ENCODE measurements around the gene PTCD2.
"Not testable (repeated sequence)": the region's sequence is repeated elsewhere in the genome, so short reads cannot be mapped to it uniquely, and the experiment has no call there.

PTCD2 gene

DNA sequence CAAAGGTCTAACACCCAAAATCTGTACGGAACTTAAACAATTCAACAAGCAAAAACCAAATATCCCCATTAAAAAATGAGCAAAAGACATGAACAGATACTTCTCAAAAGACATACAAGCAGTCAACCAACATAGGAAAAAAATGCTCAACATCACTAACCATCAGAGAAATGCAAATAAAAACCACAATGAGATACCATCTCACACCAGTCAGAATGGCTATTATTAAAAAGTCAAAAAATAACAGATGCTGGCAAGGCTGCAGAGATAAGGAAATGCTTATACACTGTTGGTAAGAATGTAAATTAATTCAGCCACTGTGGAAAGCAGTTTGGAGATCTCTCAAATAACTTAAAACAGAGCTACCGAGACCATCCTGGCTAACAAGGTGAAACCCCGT is 22.0 kb upstream of the PTCD2 start:
- DNase-seq (ENCODE audit: low read depth in 2 of 2) = not testable (repeated sequence)

DNA sequence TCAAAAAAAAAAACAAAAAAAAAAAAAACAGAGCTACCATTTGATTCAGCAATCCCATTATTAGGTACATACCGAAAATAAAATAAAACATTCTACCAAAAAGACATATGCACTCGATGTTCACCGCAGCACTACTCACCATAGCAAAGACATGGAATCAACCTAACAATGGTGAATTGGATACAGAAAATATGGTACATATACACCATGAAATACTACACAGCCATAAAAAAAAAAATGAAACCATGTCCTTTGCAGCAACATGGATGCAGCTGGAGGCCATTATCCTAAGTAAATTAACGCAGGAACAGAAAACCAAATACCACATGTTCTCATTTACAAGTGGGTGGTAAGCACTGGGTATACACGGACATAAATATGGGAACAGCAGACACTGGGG is 21.5 kb upstream of the PTCD2 start:
- DNase-seq (ENCODE audit: low read depth in 2 of 2) = no peak

DNA sequence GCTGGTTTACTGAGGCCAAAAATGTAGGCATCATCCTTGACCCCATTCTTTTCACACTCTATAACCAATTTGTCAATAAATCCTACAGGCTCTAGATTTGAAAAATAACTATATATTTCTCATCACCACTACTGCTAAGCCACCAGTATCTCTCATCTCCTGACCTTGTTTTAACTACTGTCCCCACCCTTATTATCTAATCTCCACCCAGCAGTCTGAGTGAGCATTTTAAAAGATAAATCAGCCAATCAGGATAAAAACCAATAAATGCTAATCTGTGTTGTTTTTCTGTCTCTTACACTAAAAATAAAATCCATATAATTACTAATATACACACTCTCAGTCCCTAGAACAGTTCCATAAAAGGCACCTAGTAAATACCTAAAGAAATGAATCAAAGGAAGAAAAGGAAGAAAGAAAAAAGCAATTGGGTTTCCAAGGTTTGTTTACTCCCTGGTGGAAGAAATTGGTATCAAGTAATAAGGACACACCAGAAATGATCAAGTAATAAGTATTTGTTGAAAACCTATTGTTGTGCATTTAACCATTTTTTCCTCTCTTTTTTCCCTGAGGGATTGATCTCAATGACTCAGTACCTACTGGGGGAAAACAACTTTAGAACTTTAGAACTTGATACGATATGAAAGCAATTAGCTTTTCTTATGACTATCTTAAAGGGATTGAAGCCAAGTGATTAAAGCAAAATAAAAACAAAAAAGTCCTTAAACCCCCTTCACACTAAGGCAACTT is 19.4 kb upstream of the PTCD2 start:
- no peak for DNase-seq (ENCODE audit: low read depth in 2 of 2)

DNA sequence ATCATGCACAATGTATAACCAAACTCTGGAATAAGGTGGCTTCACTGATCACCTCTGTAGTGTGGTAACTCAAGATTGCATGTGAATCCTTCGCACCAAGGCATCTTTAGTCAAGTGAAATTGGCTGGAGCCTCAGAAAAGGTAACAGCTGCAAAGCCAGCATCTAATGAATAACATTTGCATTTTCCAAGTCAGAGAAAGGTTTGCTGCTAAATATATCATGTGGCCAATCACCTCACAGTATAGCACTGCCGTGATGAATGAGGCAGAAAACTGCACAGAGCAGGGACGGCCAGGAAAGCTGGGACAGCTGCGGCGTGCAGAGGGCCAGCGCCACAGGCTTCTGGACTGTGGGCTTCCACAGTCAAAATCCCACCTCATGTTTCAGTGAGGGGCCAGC is 18.6 kb upstream of the PTCD2 start:
- no peak for DNase-seq (ENCODE audit: low read depth in 2 of 2)

DNA sequence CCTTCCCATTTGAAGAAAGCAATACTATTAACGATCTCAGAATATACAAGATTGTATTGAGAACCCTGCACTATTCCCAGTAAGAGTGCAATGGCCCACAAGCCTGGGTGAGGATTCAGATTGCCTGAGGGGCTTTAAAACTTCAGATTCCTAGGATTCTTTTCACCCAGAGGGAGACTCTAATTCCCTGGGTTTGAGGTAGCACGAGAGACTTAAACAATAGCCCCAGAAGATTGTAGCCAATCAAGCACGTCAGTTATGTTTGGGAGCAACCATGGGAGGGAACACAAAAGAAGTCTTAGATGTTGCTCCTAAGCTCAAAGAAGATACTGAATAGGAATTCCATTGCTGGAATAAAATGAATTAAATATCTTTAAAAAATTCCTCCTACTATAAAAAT is 18.0 kb upstream of the PTCD2 start:
- DNase-seq (ENCODE audit: low read depth in 2 of 2) = no peak

DNA sequence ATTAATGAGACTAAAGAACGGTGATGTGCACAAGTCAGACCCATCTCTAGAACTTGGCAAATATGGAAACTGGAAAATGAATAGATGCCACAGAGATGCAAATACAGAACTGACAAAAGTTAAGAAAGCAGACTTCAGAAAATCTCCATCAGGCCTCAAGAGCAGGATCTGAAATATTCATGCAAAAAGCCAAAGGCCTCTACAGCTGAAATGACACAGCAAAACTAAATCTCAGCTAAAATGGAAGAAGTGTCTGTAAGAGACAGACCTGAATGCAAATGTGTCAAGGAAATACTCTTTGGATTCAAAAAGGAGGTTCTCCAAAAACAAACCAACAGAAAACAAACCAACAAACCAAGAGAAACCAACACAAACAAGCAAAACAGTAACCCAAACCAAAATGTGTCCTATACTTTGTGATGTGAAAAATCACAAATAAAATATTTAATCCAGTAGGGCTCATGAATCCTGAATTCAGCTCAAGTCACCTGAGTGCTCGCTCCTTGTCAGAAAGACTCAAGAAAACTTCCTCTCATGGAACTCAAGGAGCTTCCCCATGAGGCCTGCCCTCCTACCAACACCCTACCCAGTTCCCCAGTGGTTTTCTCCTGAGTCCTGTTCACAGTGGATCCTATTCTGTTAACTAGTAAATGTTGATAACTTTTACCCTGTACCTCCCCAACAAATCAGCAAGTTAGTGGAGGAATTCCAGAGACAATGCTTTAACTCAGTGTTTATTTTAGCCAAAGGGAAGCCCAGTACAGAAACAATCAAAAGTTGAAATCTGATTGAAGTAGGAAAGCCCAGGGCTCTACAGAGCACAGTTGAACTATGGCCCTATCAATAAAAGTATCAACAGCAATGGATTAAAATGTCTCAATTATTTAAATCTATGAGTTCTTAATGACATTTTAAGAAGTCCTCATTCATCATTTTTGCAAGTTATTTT is 14.7 kb upstream of the PTCD2 start:
- no peak for DNase-seq (ENCODE audit: low read depth in 2 of 2)

DNA sequence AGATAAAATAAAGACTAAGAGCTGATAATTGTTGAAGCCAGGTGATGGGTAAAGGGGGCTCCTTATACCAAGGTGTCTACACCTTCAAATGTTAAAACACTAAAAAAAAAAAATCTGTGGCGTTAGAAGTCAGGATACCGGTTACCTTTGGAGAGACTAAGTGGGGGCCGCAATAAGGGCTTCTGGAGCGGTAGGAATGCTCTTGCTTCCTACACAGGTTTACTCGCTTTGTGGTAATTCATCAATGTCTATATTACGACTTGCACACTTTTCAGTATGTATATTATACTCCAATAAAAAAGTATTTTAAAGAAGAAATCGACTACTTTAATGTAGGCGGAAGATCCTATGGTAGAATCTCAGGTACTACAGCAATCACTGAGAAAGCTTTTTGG is 12.6 kb upstream of the PTCD2 start:
- DNase-seq (ENCODE audit: low read depth in 2 of 2) = no peak

DNA sequence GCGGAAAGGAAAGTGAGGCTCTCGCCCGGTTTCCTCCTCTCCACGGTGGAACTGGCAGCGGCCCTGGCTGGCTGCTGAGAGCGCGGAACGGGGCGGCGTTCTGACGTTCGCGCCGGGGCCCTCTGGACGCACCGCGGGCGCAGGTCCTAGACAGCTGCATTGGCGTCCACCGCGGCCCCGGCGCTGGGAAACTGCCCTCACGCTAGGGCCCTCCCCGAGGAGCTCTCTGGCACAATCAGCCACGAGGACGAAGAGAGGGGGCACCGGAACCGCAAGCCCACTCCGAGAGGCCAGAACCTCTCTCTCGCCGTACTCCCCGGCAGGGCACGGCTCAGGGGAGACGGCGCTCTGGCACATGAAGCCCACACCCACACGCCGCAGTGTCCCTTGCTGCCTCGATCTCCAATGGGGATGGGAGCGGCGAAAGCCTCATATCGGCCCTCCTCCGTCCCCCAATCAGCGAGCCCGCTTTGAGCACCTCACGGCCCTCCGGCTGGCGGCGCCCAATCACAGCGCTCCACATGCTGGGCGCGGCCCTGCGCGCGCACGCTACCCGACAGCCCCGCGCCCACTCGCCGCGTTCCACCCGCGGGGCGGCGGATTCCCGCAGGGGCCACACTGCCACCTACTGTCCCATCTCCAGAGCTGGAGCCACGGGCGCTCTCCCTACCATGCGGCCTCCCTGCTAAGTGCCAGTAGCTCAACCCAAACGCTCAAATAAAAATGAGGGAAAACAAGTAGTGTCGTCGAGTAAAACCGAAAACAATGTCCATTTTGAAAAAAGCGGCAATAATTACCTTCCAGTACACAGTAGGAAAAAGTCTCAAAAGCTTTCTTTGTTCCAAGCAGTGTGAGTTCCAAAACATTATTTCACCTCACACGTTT is 12.0 kb upstream of the PTCD2 start:
- DNase-seq (ENCODE audit: low read depth in 2 of 2) = peak; percentile 92 to 94

DNA sequence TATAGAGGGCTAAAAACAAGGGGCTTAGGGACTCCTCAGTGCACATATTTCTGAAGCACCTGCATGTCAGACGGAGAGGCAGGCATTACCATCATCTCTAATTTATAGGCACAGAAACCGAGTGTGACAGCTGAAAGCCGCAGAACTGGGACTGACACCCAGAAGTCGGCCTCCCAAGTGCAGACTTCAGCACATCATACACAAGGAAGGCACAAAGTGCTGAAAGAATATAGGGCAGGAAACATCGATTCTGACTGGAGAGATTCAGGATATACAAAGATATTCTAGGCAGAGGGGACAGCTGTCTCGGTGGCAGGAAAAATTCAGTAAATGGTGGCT is 11.4 kb upstream of the PTCD2 start:
- DNase-seq (ENCODE audit: low read depth in 2 of 2) = no peak

DNA sequence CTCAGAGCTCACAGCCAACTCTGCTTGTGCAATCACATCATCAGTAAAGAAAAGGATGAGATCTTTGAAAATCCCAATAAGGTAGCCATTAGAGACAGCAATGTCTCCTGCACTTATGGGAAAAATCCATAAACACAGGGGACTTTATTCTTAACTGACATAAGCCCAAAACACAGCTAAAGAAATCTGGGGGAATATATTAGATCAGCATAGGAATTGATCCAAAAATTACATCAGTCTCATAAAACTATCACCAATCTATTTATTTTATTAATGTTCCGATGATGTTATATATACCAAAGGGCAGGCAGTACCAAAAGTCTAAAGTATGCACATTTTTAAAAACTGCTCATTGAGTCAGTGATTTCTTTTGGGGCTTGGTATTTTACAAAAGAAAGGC is 7.0 kb upstream of the PTCD2 start:
- no peak for DNase-seq (ENCODE audit: low read depth in 2 of 2)

DNA sequence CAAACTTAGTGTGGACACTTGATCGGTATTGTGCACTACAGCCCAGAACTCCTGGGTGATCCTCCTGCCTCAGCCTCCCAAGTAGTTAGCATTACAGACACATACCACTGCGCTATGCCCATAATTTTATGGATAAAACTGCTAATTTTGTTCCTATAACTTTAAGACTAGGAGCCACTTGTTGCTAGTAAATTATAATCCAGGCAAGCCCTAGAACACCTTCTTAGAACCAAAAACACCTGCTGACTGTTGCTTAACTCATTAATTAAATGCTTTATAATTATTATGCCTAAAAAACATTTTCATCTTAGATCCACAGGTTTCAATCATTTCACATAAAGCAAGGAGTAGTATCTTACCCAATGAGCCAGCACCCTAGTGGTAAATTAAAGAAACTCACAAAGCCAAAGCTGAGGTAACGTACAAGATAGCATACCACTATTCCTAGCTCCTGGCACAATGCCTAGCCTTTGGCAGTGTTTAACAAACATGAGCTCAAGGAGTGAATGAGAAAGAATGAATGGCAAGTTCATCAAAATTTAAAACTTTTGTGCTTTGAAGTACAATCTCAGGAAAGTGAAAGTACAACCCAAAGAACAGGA is 5.5 kb upstream of the PTCD2 start:
- DNase-seq (ENCODE audit: low read depth in 2 of 2) = no peak

DNA sequence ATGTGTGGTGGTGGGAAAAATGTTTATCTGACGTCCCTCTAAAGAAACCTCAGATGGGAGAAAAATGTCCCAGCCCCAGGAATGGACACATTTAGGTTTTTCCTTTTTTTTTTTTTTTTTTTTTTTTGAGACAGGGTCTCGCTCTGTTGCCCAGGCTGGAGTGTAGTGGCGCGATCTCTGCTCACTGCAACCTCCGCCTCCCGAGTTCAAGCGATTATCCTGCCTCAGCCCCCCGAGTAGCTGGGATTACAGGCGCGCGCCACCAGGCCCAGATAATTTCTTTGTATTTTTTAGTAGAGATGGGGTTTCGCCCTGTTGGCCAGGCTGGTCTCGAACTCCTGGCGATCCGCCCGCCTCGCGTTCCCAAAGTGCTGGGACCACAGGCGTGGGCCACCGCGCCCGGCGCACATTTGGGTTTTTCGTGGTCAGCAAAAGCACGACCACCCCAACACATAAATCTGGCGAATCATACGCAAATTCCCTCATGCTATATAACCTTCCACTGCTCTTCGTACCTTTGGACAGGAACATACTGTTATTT is 668 bp upstream of the PTCD2 start:
- DNase-seq (ENCODE audit: low read depth in 2 of 2) = not testable (repeated sequence)

DNA sequence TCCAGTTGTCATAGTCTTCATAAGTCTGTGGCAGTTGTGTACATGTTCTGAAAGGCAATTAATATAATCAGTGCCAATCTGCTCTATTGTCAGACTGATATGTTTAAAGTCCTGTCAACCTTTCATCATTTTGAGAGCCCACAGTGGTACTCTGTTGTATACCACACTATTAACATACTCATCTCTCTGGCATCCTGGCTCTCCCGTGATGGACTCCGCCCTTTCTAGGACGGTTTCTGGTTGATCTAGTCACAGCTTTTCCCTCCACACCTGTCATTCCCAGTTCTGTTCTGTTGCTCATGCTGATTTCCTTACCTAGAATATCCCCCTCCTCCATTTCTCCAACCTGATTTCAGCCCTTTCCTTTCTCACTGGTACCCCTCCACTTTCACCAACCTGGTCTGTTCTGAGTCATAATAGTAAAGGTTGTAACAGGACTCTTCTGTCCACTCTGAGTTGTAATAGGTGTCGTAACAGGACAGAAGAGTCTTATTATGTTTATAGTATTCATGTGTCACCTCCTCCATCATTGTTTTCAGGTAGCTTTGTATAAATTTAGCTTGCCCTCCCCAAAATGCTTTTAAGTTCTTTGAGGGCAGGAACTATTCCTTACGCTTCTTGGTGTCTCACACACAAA is 4.1 kb downstream of the PTCD2 start:
- no peak for DNase-seq (ENCODE audit: low read depth in 2 of 2)

DNA sequence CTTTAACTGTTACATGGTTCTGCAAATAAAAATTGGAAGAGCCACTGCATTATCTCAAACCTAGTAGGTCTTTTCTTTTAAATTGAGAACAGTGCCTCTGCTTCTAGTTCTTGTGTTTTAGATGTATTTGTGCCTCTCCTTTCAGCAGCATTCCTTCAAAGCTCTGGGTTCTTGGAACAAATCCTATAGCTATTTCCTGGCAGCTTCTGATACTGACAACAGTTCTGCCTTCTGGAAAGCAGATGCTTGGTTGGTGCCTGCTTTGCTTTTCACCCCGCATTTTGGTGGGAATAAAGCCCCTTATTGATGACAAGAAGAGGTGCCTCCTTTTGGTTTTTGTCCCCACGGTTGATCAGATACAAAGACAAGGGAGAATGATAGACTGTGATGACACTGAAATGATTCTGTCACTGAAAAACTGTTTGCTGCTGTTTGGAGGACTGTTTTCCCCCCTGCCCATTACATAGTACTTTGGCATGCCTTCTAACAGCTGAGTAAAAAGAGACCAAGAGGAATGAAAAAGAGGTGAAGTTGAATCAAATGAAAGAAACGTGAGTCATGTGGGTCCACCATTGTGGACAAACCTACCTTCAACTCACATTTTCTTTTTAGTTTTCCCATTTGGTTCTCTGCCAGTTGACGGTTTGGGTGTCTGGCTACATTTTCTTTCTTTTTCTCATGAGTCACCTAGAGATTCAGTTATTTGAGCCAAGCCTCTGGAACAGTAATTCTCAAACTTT is 5.6 kb downstream of the PTCD2 start:
- no peak for DNase-seq (ENCODE audit: low read depth in 2 of 2)

DNA sequence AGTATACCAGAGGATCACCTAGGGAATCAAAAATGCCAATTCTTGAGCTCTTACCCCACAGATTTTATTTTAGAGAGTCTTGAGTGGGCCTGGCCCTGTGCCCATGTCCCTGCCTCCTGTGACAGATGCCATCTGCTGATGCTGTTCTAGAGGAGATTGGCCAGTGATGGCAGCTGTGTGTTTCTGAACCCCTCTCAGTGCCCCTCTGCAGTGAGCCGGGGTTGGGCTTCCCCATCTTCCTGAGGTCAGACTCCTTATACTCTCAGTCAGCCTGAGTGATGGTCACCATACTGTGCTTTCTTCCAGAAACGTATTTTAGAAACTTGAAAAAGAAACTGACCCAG is 6.1 kb downstream of the PTCD2 start:
- no peak for DNase-seq (ENCODE audit: low read depth in 2 of 2)

DNA sequence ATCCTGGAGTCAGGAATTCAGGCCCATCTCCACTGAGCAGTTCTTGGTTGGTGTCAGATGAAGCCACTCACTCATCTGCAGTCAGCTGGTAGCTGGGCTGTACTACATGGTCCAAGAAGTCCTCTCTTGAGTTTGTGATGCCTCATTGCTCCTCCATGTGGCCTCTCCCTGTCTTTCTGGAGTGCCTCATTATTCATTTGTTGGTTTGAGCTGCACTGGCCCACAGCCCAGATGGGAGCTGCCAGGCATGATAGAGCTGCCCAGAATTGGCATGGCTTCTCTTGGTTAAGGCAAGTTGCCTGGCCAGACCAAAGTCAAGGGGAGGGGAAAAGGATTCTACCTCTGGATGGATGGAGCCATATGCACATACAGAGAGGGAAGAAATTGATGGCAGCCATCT is 8.0 kb downstream of the PTCD2 start:
- no peak for DNase-seq (ENCODE audit: low read depth in 2 of 2)

DNA sequence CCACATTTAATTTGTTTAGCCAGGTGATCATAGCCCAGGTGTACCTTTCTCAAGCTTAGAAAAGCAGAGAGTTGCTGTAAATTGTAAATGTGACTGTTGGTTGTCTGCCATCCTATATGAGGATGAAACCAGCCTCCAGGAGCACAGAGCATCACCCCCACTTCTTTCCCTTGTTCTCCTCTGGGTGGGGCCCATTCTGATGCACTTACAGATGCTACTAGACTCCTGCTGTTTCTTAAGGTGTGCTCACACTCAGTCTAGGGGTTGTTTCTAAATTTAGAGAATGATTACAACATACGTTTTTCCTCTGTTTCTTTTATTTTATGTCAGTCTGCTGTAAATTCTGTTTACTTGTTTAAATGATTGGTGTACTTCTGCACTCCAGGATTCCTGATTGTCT is 10.5 kb downstream of the PTCD2 start:
- no peak for DNase-seq (ENCODE audit: low read depth in 2 of 2)

DNA sequence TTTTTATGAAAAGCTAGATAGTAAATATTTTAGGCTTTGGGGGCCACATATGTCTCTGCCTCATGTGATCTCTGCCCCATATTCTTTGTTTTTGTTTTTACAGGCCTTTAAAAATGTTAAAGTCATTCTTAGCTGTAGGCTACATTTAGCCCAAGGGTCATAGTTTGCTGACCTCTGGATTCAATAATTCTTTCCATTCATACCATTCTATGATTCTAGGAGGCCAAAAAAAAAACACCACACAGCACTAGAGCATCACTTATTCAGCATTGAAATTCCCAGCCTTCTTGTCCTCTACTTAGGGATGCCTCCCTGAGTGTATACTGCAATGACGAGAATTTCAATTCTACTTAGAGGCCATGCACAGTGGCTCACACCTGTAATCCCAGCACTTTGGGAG is 17.0 kb downstream of the PTCD2 start:
- DNase-seq (ENCODE audit: low read depth in 2 of 2) = no peak

DNA sequence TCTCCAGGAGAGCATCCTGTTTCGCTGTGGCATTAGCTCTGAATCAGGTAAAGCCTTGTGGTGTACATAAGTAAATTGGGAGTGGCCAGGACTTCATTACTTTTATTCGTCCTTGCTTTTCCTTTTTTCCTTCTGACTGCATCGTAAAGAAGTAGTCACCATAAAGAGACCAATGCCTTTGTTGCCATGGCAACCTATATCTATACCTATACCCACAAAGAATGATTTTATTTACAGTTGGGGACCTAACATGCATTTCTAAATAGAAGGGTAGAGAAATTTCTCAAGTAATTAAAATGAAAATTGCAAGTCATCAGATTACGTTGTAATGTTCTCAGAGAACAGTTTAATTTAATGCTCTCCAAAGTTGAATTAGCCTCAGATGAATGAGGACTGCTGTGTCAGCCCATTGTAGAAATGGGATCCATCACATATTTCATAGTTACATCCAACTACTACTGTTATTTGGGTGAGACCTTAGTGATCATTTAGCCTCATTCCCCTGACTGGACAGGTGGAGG is 18.6 kb downstream of the PTCD2 start:
- DNase-seq (ENCODE audit: low read depth in 2 of 2) = no peak

DNA sequence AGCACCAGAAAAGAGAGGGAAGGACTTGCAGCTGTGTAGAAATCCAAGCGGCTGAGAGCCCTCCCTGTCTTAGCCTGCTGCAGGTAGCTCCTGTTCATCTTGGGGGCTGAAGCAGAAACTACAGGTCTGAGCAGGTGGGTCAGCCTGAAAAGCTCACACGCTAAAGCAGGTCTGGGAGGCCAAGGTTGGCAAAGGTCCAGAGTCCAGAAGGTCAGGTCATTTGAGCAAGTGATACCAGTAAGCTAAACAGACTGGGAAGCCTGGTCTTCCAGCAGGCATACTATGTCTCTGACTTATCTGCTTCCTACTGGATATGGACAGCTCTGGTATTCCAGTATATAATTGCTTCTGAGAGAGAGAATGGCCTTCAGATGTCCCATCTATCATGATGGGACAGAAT is 26.2 kb downstream of the PTCD2 start:
- no peak for DNase-seq (ENCODE audit: low read depth in 2 of 2)

Data from stimulated activated CD8-positive, alpha-beta memory T cell treated with anti-CD3 and anti-CD28 coated beads, Interleukin-15, amount 100 ng/mL, for 4 hours (primary cell).